GM12878 (cell line): ENCODE measurements around the gene WRAP73. TPM values are rescaled to one million over a fixed set of nuclear protein-coding genes. Genes with fewer than 3 reads are reported as not detected.
A peak's percentile ranks its signal among the peaks of the same experiment; 100 is the strongest.
"Not testable (repeated sequence)": the region's sequence is repeated elsewhere in the genome, so short reads cannot be mapped to it uniquely, and the experiment has no call there.

Experiments
- ATAC-seq: fragments of 200-7000 bp; cut with Tn5 transposase; 3 replicates; pipeline ENCODE4 v1.9.1; 2020; ENCODE audit warnings: mild to moderate bottlenecking, moderate library complexity
- BruUV-seq: library from RNA; stranded (reverse); fragments of 400-500 nt; replicated peaks from 2 replicates; lab custom pipeline; 2021; lab: Mats Ljungman, UMichigan
- CTCF ChIA-PET: fragments of 300-600 bp; sonication (Branson Sonifier 250); formaldehyde crosslinking; extraction: SDS; loops from one replicate; lab custom pipeline; 2021; ENCODE audit warnings: inconsistent platforms; lab: Yijun Ruan, JAX
- POLR2A ChIA-PET: fragments of 350-600 bp; formaldehyde crosslinking; extraction: SDS; loops from one replicate; lab custom pipeline; 2021; ENCODE audit warnings: inconsistent platforms; lab: Charles Lee
- RAD21 ChIA-PET: fragments of 300-600 bp; sonication (Branson Sonifier 250); formaldehyde crosslinking; loops from one replicate; lab custom pipeline; 2023; ENCODE audit warnings: antibody characterized with exemption; ENCODE audit not compliant: unreplicated experiment; lab: Charles Lee
- SMC1A ChIA-PET: fragments of 300-600 bp; sonication (Branson Sonifier 250); formaldehyde crosslinking; loops from one replicate; lab custom pipeline; 2023; ENCODE audit not compliant: unreplicated experiment, uncharacterized antibody; lab: Charles Lee
- DNase-seq: peaks from one replicate; pipeline ENCODE4 v3.0.0-alpha.2; 2011; ENCODE audit warnings: low read depth, low spot score
- FAIRE-seq: peaks from 3 replicates; lab custom pipeline; 2011; peaks lifted over from hg19 to GRCh38; lab: Jason Lieb, UNC
- H2AFZ ChIP-seq: 2 replicates; pipeline ENCODE4 v1.6.0; 2011; ENCODE audit warnings: low read depth, low read length, control low read depth; ENCODE audit not compliant: control insufficient read depth
- H3K27ac ChIP-seq: 2 replicates; pipeline ENCODE4 v1.5.1; 2011; ENCODE audit warnings: control low read depth; ENCODE audit not compliant: control insufficient read depth, insufficient read depth
- H3K27me3 ChIP-seq, 2 experiments: replicated peaks in 1 of 2; 2 replicates each; pipeline versions ENCODE4 v1.6.0 to v1.6.1; 2011; ENCODE audit warnings: low read length in 1 of 2; ENCODE audit not compliant: control insufficient read depth in 2 of 2, insufficient read depth in 2 of 2
- H3K36me3 ChIP-seq, 2 experiments: 2 replicates each; pipeline ENCODE4 v1.5.1; 2011; ENCODE audit warnings: low read length in 1 of 2; ENCODE audit not compliant: control insufficient read depth in 2 of 2, insufficient read depth in 2 of 2
- H3K4me1 ChIP-seq: 2 replicates; pipeline ENCODE4 v1.6.1; 2011; ENCODE audit warnings: mild to moderate bottlenecking, low read length, moderate library complexity, mixed read lengths; ENCODE audit not compliant: control insufficient read depth, insufficient read depth
- H3K4me2 ChIP-seq: 2 replicates; pipeline ENCODE4 v1.6.0; 2011; ENCODE audit warnings: control low read depth; ENCODE audit not compliant: control insufficient read depth, insufficient read depth
- H3K4me3 ChIP-seq: fragments of 200-600 bp; sonication (generic); 2 replicates; pipeline ENCODE4 v1.5.1; 2016
- H3K79me2 ChIP-seq: 2 replicates; pipeline ENCODE4 v1.6.0; 2011; ENCODE audit warnings: low read length; ENCODE audit not compliant: control insufficient read depth, insufficient read depth
- H3K9ac ChIP-seq: 2 replicates; pipeline ENCODE4 v1.8.0; 2011; ENCODE audit warnings: low read length, control low read depth, mixed read lengths; ENCODE audit not compliant: control insufficient read depth, insufficient read depth
- H3K9me3 ChIP-seq: replicated peaks from 3 replicates; pipeline ENCODE4 v1.5.1; 2011; ENCODE audit warnings: mild to moderate bottlenecking, low read length; ENCODE audit not compliant: control insufficient read depth, insufficient read depth
- H4K20me1 ChIP-seq: 2 replicates; pipeline ENCODE4 v1.6.0; 2011; ENCODE audit not compliant: control insufficient read depth, insufficient read depth
- BCL3 ChIP-seq: IDR thresholded peaks from 2 replicates; pipeline ENCODE4 v1.6.1; 2011; ENCODE audit warnings: borderline replicate concordance, low read depth, mild to moderate bottlenecking, moderate library complexity, low read length; ENCODE audit not compliant: insufficient read depth, poor library complexity, severe bottlenecking
- TCF3 ChIP-seq: IDR thresholded peaks from 2 replicates; pipeline ENCODE4 v1.6.1; 2012; ENCODE audit warnings: low read depth, mild to moderate bottlenecking, low read length, borderline replicate concordance; ENCODE audit not compliant: insufficient read depth
- ZZZ3 ChIP-seq: IDR thresholded peaks from 2 replicates; pipeline ENCODE4 v1.6.1; 2011; ENCODE audit warnings: low read depth; ENCODE audit not compliant: control insufficient read depth, insufficient read length
- WGBS: methylation state at CpG from one replicate; pipeline ENCODE4 v1.1.6; 2016; ENCODE audit warnings: low lambda C conversion rate; ENCODE audit not compliant: insufficient replicate concordance, insufficient coverage; ENCODE audit errors: missing lambda C conversion rate; 5-methylcytosine and 5-hydroxymethylcytosine counted together
- in situ Hi-C: fragments of 300-500 bp; cut with MboI; formaldehyde crosslinking; loops from 9 replicates; pipeline ENCODE4 v1.14.3; 2018; ENCODE audit warnings: mixed read lengths
- intact Hi-C: fragments of 100-400 bp; cut with micrococcal nuclease; formaldehyde crosslinking; loops from one replicate; pipeline ENCODE4 v1.14.2; 2022; ENCODE audit not compliant: unreplicated experiment
- polyA plus RNA-seq, 11 experiments: library from polyadenylated mRNA; depleted of rRNA in 4 of 11; unstranded in 6 of 11; stranded (reverse) in 5 of 11; fragments of >200 nt; fragmentation: Nextera tagmentation in 4 of 11; fragmentation: Illumina TruSeq in 1 of 11; extraction: Ambion mirVana in 4 of 11; extraction: Trizol in 1 of 11; gene quantifications; 1 replicate in 1 of 11; 2 replicates in 10 of 11; pipeline versions ENCODE4 v1.2.1 to v1.2.3, GENCODE V29; 2011 to 2016; ENCODE audit warnings: inconsistent platforms in 2 of 11, missing spikeins in 2 of 11, low read depth in 1 of 11
- total RNA-seq, 4 experiments: library from RNA; depleted of rRNA in 3 of 4; stranded (reverse); fragments of >200 nt in 3 of 4; fragmentation: Illumina TruSeq in 1 of 4; extraction: Trizol in 1 of 4; gene quantifications; 2 replicates each; pipeline versions ENCODE4 v1.2.1 to v1.2.3, GENCODE V29; 2013 to 2021
- TF ChIP-seq, protein P1 (sequence below): fragments of 450-650 bp; IDR thresholded peaks from 2 replicates; pipeline ENCODE4 v1.6.1; 2018; ENCODE audit warnings: borderline replicate concordance, mild to moderate bottlenecking; ENCODE audit not compliant: partially characterized antibody
- TF ChIP-seq, protein P2 (sequence below): fragments of 450-650 bp; IDR thresholded peaks from 2 replicates; pipeline ENCODE4 v1.6.1; 2016; ENCODE audit warnings: mild to moderate bottlenecking
- TF ChIP-seq, protein P3 (sequence below): IDR thresholded peaks from 2 replicates; pipeline ENCODE4 v1.6.1; 2011; ENCODE audit warnings: mild to moderate bottlenecking, low read depth, low read length, moderate library complexity; ENCODE audit not compliant: insufficient replicate concordance

Gene WRAP73
- total and polyA plus RNA-seq, 10 of the 15 experiments (the other 5 are each of a cell fraction or from before 2014, with no cell fraction given), result 3.2 to 65.8 (median 48.0) TPM

DNA sequence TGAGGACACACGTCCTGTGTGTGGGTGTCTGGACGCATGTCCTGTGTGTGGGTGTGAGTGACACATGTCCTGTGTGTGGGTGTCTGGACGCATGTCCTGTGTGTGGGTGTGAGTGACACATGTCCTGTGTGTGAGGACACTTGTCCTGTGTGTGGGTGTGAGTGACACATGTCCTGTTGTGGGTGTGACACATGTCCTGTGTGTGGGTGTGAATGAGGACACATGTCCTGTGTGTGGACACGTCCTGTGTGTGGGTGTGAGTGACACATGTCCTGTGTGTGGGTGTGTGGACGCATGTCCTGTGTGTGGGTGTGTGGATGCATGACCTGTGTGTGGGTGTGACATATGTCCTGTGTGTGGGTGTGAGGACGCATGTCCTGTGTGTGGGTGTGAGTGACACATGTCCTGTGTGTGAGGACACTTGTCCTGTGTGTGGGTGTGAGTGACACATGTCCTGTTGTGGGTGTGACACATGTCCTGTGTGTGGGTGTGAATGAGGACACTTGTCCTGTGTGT, 64.5 kb downstream of the WRAP73 start:
- H3K4me2 ChIP-seq, H2AFZ ChIP-seq, H3K4me1 ChIP-seq, BruUV-seq, H3K36me3 ChIP-seq, CTCF ChIA-PET, in situ Hi-C loops, H3K9ac ChIP-seq, SMC1A ChIA-PET, H3K4me3 ChIP-seq, H3K27me3 ChIP-seq, RAD21 ChIA-PET, H3K79me2 ChIP-seq, DNase-seq, POLR2A ChIA-PET, H4K20me1 ChIP-seq, intact Hi-C loops, ATAC-seq, H3K27ac ChIP-seq, H3K9me3 ChIP-seq: not testable (repeated sequence)
- peak; percentile 13 for FAIRE-seq
- whole genome bisulfite sequencing, result 18% methylated on average over 5 of the region's 6 CpGs
- TF ChIP-seq BCL3 (peak; percentile 7), TCF3 (0 out of 2 replicates have a peak, but pooled peaks have one; percentile 3)

DNA sequence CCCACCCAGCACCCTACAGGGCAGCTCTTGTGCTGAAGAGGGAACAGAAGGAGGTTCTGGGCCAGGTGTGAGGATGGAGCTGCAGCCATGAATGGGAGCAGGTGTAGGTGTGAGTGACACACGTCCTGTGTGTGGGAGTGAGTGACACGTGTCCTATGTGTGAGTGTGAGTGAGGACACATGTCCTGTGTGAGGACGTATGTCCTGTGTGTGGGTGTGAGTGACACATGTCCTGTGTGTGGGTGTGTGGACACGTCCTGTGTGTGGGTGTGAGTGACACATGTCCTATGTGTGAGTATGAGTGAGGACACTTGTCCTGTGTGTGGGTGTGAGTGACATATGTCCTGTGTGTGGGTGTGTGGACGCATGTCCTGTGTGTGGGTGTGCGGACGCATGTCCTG, 65.0 kb downstream of the WRAP73 start:
- DNase-seq (no peak), ATAC-seq (no peak), FAIRE-seq (no peak)
- ChIA-PET RAD21 (no interaction called here), CTCF (no interaction called here), SMC1A (no interaction called here), POLR2A (no interaction called here)
- TF ChIP-seq TCF3 (0 out of 2 replicates have a peak, but pooled peaks have one; percentile 8), ZZZ3 (no peak), BCL3 (peak; percentile 79)
- TF ChIP-seq, protein P1, sequence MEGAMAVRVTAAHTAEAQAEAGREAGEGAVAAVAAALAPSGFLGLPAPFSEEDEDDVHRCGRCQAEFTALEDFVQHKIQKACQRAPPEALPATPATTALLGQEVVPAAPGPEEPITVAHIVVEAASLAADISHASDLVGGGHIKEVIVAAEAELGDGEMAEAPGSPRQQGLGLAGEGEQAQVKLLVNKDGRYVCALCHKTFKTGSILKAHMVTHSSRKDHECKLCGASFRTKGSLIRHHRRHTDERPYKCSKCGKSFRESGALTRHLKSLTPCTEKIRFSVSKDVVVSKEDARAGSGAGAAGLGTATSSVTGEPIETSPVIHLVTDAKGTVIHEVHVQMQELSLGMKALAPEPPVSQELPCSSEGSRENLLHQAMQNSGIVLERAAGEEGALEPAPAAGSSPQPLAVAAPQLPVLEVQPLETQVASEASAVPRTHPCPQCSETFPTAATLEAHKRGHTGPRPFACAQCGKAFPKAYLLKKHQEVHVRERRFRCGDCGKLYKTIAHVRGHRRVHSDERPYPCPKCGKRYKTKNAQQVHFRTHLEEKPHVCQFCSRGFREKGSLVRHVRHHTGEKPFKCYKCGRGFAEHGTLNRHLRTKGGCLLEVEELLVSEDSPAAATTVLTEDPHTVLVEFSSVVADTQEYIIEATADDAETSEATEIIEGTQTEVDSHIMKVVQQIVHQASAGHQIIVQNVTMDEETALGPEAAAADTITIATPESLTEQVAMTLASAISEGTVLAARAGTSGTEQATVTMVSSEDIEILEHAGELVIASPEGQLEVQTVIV, result no peak
- TF ChIP-seq, protein P2, sequence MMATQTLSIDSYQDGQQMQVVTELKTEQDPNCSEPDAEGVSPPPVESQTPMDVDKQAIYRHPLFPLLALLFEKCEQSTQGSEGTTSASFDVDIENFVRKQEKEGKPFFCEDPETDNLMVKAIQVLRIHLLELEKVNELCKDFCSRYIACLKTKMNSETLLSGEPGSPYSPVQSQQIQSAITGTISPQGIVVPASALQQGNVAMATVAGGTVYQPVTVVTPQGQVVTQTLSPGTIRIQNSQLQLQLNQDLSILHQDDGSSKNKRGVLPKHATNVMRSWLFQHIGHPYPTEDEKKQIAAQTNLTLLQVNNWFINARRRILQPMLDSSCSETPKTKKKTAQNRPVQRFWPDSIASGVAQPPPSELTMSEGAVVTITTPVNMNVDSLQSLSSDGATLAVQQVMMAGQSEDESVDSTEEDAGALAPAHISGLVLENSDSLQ, result peak; percentile 83
- TF ChIP-seq, protein P3, sequence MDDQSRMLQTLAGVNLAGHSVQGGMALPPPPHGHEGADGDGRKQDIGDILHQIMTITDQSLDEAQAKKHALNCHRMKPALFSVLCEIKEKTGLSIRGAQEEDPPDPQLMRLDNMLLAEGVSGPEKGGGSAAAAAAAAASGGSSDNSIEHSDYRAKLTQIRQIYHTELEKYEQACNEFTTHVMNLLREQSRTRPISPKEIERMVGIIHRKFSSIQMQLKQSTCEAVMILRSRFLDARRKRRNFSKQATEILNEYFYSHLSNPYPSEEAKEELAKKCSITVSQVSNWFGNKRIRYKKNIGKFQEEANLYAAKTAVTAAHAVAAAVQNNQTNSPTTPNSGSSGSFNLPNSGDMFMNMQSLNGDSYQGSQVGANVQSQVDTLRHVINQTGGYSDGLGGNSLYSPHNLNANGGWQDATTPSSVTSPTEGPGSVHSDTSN, result peak; percentile 36
- no peaks in the 10 kb centered on the region for H3K4me1 ChIP-seq
- no peak overlapping the region for H3K4me2 ChIP-seq
- BruUV-seq, result no TSS peak
- no peaks in the 10 kb centered on the region for H3K36me3 ChIP-seq
- intact Hi-C loops, result no loop called here
- no peaks in the 10 kb centered on the region for H4K20me1 ChIP-seq
- no peaks in the 10 kb centered on the region; the same call in 2 of the 3 replicates for H3K9me3 ChIP-seq
- no peak overlapping the region for H2AFZ ChIP-seq
- in situ Hi-C loops, result no loop called here
- no peaks in the 10 kb centered on the region for H3K79me2 ChIP-seq
- no peak overlapping the region for H3K4me3 ChIP-seq
- no peaks in the 10 kb centered on the region for H3K27me3 ChIP-seq
- H3K27ac ChIP-seq, result no peak overlapping the region
- 39% methylated on average over 7 of the region's 7 CpGs for WGBS
- no peak overlapping the region for H3K9ac ChIP-seq
